HG02678 (cell line): Measurements from ENCODE around the gene RNF152.
A peak's percentile ranks its signal among the peaks of the same experiment; 100 is the strongest.

Experiments
- ATAC-seq: cut with Tn5 transposase; IDR thresholded peaks from one replicate; pipeline ENCODE4 v1.9.1; 2021; ENCODE audit warnings: mild to moderate bottlenecking, moderate library complexity; ENCODE audit not compliant: unreplicated experiment

RNF152 gene

GRCh38 chr18:61894751-61895524 is 2.1 kb upstream of the RNF152 start:
- no peak for ATAC-seq

DNA sequence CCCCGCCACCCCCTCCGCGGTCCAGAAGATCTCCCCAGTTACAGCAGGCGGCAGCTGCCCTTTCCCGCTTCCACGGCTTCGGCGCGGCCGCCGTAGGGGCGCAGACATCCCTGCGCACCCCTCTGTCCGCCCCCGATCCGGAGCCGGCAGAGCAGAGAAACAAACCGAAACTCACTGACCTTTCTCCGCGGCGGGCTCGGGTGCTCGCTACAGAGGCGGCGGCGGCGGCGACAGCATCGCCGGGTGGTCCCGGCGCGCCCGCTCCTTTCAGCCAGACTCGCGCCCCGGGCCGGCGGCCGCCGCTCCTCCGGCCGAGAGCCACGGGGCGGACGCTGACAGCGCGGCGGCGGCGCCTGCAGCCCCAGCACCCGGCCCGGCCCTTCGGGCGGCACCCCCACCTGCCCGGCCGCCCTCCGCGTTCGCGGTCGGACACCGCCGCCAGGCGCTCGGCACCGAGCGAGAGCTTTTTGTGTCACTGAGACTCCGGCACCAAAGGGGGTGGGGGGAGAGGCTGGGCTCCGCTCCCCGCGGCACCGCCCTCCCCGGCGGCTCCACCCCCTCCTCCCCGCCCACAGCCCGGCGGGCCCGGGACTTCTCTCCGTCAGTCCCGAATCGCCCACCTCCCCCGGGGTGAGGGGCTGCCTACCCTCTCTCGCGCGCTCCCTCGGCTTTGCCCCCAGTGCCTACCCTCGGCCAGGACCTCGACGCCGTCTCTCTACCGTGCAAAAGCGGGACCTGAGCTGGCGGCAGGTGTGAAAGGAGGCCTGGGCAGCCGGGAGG is 1.4 kb upstream of the RNF152 start:
- ATAC-seq = peak; percentile 78

- peak; percentile 23 for ATAC-seq
Measured at GRCh38 chr18:61893309-61893970, 633 bp upstream of the RNF152 start.

- no peak for ATAC-seq
Measured at GRCh38 chr18:61891894-61892293, 913 bp downstream of the RNF152 start.

- no peak for ATAC-seq
Measured at GRCh38 chr18:61891271-61891670, 1.5 kb downstream of the RNF152 start.

DNA sequence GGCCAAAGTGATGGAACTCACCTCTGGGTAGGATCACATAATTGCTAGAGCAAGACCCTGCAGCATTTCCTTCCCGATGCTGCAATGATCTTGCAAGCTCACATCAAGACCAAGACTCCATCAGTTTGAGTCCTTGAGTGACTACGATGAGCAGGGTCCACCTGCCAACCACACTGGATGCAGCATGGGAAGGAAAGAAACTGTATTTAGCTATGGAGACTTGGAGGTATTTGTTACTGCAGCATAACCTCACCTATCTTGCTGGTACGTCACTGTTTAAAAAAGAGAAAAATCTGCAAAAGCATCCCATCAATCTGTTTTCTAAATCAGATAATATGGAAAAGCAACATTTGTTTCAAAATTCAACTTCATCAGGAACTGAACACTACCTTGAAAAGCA is 2.5 kb downstream of the RNF152 start:
- no peak for ATAC-seq

GRCh38 chr18:61889541-61889940 is 3.3 kb downstream of the RNF152 start:
- ATAC-seq = no peak

GRCh38 chr18:61888622-61889021 is 4.2 kb downstream of the RNF152 start:
- no peak for ATAC-seq

GRCh38 chr18:61887838-61888237 is 5.0 kb downstream of the RNF152 start:
- no peak for ATAC-seq

DNA sequence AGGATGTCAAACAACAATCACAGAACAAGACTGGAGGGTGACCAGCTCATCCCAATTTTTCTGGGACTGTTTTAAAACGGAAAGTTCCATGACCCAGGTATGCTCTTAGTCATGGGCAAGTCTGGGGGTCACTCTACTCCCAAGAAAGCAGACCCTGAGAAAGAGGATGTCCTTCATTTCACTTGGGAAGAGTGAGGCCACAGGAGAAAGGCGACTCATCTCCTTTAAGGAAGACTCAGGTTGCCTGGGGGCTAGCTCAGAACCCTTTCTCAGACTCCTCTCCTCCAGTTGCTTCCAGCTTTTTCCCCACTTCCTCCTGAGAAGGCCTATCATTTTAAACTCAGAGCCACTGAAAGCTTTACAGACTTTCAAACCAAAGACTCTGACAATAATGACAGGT is 9.3 kb downstream of the RNF152 start:
- no peak for ATAC-seq

DNA sequence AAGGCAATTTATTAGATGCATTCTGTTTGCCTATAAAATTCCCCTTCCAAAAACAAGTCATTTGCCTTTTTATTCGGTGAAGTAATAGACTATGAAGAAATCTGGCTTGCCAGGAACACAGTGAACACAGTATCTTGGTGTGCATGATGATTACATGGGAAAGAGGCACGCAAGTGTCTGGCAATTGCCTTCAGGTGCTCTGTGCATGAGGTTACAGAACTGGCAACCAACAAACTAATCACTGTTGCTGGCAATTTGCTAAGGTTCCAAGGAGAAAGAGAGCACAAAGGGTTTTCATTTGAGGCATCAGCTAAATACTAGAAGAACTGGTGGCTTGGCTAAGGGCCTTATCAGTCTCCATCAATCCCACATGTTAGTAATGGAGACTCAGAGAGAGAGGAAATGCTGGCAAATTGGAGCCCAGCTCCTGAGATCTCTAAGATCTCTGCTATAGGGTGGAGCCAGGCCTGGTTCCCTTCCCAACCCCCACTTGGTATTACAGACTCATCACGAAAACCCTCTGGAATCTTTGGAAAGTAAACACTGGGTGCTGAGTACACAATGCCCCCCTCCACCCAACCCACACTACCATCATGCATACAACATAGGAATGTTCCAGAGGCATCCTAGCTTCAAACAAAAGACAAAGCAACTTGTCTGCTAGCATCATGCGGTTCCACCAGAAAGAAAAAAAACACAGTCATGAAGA is 10.4 kb downstream of the RNF152 start:
- no peak for ATAC-seq

- ATAC-seq = no peak
Measured at GRCh38 chr18:61876899-61877298, 15.9 kb downstream of the RNF152 start.

- ATAC-seq = no peak
Measured at GRCh38 chr18:61870151-61870550, 22.7 kb downstream of the RNF152 start.

DNA sequence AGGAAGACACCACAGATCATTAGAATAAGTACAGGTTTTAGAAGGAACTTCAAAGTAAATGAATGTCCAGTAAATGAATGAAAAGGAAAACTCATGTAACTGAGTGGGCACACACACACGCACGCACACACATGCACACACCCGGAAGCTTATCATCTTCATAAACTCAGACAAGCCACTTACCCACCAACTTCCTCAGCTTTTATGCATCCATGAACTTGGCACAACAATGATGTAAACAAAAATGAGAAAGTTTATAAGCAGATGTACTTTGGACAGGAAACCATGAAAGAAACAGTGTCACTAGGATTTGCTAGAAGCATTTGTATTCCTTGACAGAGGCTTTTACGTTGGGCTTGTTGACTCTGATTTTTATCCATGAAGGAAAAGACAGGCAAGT is 23.2 kb downstream of the RNF152 start:
- no peak for ATAC-seq

DNA sequence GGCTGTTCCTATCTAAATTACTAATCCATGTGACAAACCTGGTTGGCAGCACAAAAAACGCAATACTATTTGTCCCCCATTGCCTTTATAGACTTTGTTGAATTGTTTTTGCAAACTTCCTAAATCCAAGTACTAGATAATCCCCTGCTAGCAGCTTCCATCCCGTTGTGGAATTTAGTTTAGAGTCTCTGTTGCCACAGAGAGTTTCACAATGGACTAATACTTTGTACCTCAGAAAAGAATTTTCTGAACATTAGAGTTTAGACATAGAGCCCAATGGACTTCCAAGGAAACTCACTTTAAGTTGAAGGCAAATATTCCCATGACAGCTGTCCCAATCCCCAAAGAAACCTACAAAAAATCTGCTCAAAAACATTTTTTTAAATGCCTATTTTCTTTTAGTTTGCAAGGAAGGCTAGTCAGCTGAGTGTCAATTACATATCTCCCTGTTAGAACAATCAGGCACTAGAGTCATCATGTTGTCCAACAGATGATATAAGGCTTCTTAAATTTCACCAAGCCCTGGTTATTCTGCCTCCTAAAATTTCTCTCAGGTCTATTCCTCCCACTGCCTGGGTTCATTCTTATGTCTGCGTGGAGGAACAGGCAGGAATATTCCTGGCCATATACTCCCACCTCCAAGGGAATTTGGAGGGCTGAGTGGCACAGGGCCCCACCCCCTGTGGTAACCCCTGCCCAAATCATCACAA is 27.2 kb downstream of the RNF152 start:
- no peak for ATAC-seq

DNA sequence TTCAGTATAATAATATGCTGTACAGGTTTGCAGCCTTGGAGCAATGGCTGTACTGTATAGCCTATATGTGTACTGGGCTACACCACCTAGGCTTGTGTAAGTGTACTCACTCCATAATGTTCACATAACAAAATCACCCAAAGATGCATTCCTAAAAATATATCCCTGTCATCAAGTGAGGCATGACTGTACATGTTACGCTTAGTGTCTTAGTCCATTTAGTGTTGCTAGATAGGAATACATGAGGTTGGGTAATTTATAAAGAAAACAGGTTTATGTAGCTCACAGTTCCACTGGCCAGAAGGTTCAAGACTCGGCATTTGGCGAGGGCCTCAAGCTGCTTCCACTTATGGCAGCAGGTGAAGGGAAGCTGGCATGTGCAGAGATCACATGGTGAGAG is 31.4 kb downstream of the RNF152 start:
- no peak for ATAC-seq

DNA sequence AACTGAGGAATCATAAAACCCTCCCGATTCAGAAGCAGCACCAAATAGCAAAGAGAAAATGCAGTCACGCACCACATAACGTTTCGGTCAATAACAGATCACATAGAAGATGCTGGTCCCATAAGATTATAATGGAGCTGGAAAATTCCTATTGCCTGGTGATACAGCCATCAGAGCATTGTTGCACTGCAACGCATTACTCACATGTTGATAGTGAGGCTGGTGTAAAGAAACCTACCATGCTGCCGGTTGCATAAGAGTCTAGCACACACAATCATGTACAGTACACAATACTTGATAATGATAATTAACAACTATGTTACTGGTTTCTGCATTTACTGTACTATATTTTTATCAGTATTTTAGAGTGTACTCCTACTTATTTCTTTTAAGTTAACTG is 32.5 kb downstream of the RNF152 start:
- no peak for ATAC-seq

GRCh38 chr18:61859113-61859512 is 33.7 kb downstream of the RNF152 start:
- no peak for ATAC-seq

DNA sequence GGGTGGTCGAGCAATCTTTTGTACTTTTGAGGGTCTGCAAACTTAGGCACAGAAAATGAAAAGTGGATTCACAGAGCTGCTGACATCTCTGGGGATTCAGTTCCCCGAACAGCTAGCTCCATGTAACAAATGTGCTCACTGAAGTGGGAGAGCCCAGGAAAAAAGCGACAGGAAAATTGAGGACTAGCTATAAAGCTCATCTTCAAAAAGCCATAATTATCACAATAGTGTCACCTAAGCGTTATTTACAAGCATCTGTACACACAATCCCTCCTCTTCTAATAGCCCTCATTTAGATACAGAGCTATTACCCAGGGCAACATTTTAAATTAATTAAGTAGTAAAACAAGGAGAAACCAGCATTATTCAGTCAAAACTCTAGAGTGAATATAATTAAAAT is 36.1 kb downstream of the RNF152 start:
- ATAC-seq = no peak
